SKM-1 treated with dmso at 0.1 percent for 144 hours (cell line): ENCODE data around the gene PPP1R3D.

Experiments used
- DNase-seq: peaks from one replicate; lab custom pipeline; 2025; ENCODE audit not compliant: unreplicated experiment; lab: John Stamatoyannopoulos, UW

The PPP1R3D gene

GRCh38 chr20:59948828-59949720 lies 9.0 kb upstream of the PPP1R3D start:
- DNase-seq, result peak; percentile 58

DNA sequence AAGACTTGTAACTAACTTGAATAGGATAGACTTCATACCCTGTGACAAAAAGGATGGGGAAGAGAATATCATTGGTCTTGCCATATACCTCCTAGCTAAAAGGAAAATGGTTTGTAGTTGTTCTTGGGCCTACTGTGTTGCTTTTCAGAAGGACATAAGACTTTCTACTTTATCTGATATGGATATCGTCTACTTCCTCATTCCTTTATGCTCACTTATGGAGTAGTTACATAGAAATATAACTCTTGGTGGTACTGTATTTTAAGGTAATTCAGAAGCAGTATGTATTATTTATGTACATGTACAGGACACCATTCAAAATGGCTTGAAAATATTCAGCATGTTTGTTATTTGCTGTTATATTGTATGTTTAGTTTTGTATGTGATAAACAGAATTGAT lies 8.1 kb upstream of the PPP1R3D start:
- DNase-seq, result no peak

- DNase-seq, result no peak
Observed at GRCh38 chr20:59947376-59947775, 7.3 kb upstream of the PPP1R3D start.

DNA sequence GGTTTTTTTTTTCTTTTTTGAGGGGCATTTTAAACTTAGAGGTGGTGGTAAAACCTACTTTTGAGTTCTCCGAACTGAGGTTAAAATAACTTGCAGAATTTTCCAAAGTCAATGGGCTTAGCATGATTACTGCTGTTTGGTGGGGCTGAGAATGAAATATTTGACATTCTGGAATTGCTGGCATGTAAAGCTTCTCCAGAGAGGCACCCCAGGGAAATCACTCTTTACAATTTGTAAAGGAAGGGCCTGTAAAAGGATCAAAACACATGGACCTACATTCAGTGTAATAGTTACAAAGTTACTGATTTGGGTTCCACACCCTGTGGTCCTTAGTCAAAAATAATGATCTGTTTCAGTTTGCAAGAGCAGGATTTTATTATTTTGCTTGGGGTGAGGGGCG lies 5.6 kb upstream of the PPP1R3D start:
- DNase-seq, result no peak

- no peak for DNase-seq
Observed at GRCh38 chr20:59945175-59945574, 5.1 kb upstream of the PPP1R3D start.

DNA sequence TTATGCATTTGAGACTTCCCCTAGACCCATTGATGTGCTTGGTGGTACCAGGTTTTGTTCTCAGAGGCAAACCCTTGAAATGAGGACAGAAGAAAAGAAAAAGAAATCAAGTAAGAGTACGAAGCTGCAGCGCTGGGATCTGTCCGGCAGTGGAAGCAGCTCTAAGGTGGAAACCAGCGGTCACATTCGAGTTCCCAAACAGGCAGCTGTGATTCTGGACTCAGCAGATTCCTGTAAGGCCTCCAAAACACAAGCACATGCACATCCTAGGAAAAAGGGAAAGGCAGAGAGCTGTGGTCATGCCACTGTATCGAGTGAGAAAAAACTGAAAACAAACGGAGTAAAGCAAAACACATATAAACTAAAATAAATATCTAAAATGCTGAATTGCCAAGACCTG lies 4.6 kb upstream of the PPP1R3D start:
- no peak for DNase-seq

DNA sequence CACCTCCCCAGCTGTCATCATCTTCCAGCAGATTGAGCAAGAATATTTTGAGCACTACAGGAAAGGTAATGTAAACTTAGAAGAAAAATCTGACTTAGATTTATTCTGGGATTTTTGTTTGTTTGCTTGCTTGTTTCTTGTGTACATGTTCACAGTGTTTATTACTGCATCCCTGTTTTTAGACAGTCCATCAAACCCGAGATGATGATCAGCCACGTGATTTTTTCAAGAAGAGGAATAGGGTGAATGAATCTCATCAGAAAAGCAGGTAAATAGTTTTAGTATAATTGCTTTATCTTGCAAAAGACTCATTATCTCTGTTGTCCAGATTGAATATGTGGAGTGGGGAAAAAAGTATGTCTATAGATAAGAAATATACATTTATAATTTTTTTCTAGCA lies 2.1 kb upstream of the PPP1R3D start:
- no peak for DNase-seq

GRCh38 chr20:59940956-59941294 lies 820 bp upstream of the PPP1R3D start:
- no peak for DNase-seq

DNA sequence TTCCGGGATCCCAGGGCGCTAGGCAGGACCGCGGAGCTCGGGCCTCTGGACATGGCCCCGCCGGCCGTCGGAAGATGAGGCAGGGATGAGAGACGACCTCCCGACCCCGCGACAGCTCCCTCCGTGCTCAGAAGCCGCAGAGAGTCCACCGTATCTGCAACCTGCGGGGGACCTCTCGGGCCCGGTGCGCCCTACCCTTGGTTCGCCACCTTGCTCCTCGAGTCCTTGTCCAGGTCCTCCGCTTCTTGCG lies 301 bp downstream of the PPP1R3D start:
- no peak for DNase-seq

GRCh38 chr20:59939052-59939878 lies 840 bp downstream of the PPP1R3D start:
- DNase-seq, result no peak

GRCh38 chr20:59938696-59939051 lies 1.4 kb downstream of the PPP1R3D start:
- no peak for DNase-seq

GRCh38 chr20:59938221-59938620 lies 1.9 kb downstream of the PPP1R3D start:
- no peak for DNase-seq

DNA sequence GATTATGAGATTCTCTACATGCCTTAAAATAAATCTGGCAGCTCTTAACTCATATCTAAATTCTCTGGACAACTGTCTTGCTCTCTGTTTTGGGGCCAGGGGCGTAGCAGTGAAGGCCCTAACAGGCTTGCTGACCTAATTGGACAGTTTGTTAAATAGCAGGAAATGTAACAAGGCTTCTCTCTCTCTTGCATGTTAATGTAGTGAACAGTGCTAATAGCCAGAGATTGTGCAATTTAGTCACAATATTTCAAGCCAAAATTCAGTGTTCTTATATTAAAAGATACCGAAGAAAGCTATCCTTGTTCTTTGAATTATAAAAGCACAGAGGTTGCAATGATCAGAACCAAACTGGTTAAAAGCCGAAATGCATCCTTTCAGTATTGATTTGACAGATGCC lies 3.0 kb downstream of the PPP1R3D start:
- DNase-seq, result no peak

GRCh38 chr20:59936409-59936808 lies 3.7 kb downstream of the PPP1R3D start:
- no peak for DNase-seq

DNA sequence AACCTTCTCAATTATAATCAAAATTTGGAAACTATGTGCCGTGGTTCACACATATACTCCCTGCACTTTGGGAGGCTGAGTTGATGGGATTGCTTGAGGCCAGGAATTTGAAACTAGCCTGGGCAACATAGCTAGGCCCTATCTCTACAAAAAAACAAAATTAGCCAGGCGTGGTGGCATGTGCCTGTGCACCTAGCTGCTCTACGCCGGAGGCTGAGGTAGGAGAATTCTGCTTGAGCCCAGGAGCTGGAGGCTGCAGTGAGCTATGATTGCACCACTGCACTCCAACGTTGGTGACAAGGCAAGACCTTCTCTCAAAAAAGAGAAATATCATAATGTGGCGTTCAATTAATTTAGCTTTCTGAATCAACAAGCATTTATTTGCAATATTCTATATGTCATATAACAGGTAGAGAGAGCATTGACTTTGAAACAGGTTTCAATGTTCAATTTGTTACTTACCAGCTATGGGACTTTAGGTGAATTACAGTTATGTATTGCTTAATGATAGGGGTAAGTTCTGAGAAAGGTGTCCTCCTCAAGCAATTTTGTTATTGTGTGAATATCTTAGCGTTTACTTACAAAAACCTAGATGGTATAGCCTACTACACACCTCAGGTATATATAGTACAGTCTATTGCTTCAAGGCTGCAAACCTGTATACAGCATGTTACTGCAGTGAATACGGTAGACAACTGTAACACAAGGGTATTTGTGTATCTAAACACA lies 4.5 kb downstream of the PPP1R3D start:
- no peak for DNase-seq

- peak; percentile 61 for DNase-seq
Observed at GRCh38 chr20:59933849-59934585, 6.1 kb downstream of the PPP1R3D start.

GRCh38 chr20:59933296-59933848 lies 6.7 kb downstream of the PPP1R3D start, which contains the start of gene SYCP2:
TSS of gene SYCP2 (minus strand) at chr20:59933637. CDS start at chr20:59922413, 11,224 bp downstream.
- peak; percentile 50 for DNase-seq

DNA sequence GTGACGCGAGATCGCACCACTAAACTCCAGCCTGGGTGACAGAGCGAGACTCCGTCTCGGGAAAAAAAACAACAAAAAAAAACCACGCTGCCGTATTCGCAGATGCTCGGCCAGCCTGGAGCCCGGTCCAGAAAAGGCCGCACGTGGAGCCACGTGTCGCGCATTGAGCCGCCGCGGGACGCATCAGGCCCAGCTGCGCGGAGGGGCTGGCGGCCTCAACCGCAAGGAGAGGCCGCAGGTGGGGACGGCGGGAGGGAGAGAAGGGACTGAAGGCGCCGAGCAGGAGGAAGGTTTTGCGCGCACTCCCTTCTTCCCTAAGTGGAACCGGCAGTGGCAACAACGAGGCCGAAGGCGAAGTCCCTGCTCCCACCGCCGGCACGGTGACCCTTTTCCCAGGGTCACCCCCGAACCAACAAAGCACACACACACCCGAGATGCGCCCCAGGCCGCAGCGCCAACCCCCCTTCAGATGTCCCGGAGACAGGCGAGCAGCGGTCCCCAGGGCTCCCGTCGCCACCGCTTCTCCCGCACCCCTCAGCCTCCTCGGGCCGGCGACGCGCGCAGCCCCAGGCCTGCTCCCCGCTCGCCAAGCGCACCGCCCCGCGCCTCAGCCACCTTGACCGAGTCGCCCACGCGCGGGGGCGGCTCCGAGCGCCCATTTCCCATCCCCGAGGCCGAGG lies 7.3 kb downstream of the PPP1R3D start:
- no peak for DNase-seq

GRCh38 chr20:59931511-59932312 lies 8.4 kb downstream of the PPP1R3D start:
- DNase-seq, result no peak
